Activated CD8-positive, alpha-beta memory T cell treated with anti-CD3 and anti-CD28 coated beads, Interleukin-2, amount 50 U/mL, for 1 hour (primary cell): ENCODE results near the gene NSUN6.
"Not testable (repeated sequence)": the region's sequence is repeated elsewhere in the genome, so short reads cannot be mapped to it uniquely, and the experiment has no call there.

Source experiments
- DNase-seq: peaks from one replicate; pipeline ENCODE4 v3.0.0-alpha.2; 2020; ENCODE audit errors: extremely low read depth

The NSUN6 gene

GRCh38 chr10:18607503-18608378 lies 43.6 kb downstream of the NSUN6 start:
- no peak for DNase-seq

GRCh38 chr10:18606051-18606695 lies 45.2 kb downstream of the NSUN6 start:
- DNase-seq, result no peak

- DNase-seq, result no peak
Observed at GRCh38 chr10:18601321-18601720, 50.1 kb downstream of the NSUN6 start.

GRCh38 chr10:18599392-18599791 lies 52.0 kb downstream of the NSUN6 start:
- DNase-seq, result no peak

- no peak for DNase-seq
Observed at GRCh38 chr10:18594574-18595156, 56.7 kb downstream of the NSUN6 start.

GRCh38 chr10:18591141-18591540 lies 60.2 kb downstream of the NSUN6 start:
- DNase-seq, result not testable (repeated sequence)

- DNase-seq, result not testable (repeated sequence)
Observed at GRCh38 chr10:18586637-18587036, 64.8 kb downstream of the NSUN6 start.

- no peak for DNase-seq
Observed at GRCh38 chr10:18583575-18584270, 67.7 kb downstream of the NSUN6 start.

GRCh38 chr10:18582803-18583202 lies 68.6 kb downstream of the NSUN6 start:
- no peak for DNase-seq

- DNase-seq, result no peak
Observed at GRCh38 chr10:18577823-18578685, 73.3 kb downstream of the NSUN6 start.

GRCh38 chr10:18576586-18576985 lies 74.8 kb downstream of the NSUN6 start:
- DNase-seq, result no peak

- no peak for DNase-seq
Observed at GRCh38 chr10:18572959-18573561, 78.3 kb downstream of the NSUN6 start.

- no peak for DNase-seq
Observed at GRCh38 chr10:18571780-18572179, 79.6 kb downstream of the NSUN6 start.

GRCh38 chr10:18571076-18571475 lies 80.3 kb downstream of the NSUN6 start:
- DNase-seq, result no peak

GRCh38 chr10:18570386-18570785 lies 81.0 kb downstream of the NSUN6 start:
- DNase-seq, result not testable (repeated sequence)

GRCh38 chr10:18567343-18567856 lies 84.0 kb downstream of the NSUN6 start:
- DNase-seq, result no peak

- DNase-seq, result no peak
Observed at GRCh38 chr10:18566177-18566576, 85.2 kb downstream of the NSUN6 start.

GRCh38 chr10:18565006-18565405 lies 86.4 kb downstream of the NSUN6 start:
- DNase-seq, result no peak

- DNase-seq, result no peak
Observed at GRCh38 chr10:18563003-18563726, 88.2 kb downstream of the NSUN6 start.
